Endothelial cell of hepatic sinusoid (primary cell): ENCODE measurements around the gene PSG6.
"Not testable (repeated sequence)": the region's sequence is repeated elsewhere in the genome, so short reads cannot be mapped to it uniquely, and the experiment has no call there.

Experiments
- in situ Hi-C: cut with HindIII; loops from 2 replicates; pipeline ENCODE4 v1.10.0; 2017; ENCODE audit warnings: low sequenced_read_pairs

Gene PSG6

GRCh38 chr19:42853231-42853630 is 64.5 kb downstream of the PSG6 start:
- in situ Hi-C loops: not testable (repeated sequence)

- in situ Hi-C loops: not testable (repeated sequence)
Observed at GRCh38 chr19:42852821-42853220, 64.9 kb downstream of the PSG6 start.
